ENCODE results near the gene ODF2L.

ODF2L gene

DNA sequence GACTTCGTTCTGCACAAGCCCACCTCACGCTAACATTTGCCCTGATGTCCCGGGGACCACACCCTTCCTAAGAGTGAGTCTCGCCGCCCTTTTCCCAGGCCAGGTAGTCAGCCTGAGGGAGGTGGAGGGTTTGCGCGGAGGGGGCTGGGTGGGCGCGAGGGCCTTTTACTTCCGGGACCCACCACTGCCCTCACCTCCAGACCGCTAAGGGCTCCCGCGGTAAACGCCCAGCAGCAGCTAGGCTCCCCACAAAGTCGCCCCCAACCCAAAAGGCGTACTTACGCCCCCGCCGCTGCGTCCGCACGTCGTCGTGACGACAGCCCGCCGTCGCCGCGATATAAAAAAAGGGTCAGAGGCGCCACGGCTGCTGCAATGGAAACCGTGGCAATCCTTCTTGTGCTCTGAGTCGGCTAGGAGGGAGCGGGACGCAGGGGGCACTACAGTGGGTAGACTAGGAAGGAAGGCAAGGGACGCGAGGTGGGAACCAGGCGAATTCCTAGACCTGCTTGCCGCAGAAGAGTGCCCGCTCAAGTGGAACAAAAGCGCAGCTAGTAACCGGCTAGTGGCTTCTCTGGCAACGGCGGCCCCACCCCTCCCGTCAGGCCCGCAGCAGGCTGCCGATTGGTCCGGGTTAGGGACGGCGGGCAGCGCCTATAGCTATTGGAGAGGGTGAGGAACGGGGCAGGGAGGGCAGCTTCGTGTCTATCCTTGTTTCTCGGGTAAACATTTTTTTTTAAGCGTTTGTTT is at the start of gene ODF2L:
ODF2L (minus strand) TSS at position 573 of the 747 bp plus-strand sequence. CDS start 9,296 bp downstream, outside the sequence.
- DNase-seq (ENCODE audit: low spot score): peak; percentile 84

- no peak for DNase-seq (ENCODE audit: low spot score)
Observed at GRCh38 chr1:86445919-86446318, 49.8 kb upstream of the ODF2L start.

DNA sequence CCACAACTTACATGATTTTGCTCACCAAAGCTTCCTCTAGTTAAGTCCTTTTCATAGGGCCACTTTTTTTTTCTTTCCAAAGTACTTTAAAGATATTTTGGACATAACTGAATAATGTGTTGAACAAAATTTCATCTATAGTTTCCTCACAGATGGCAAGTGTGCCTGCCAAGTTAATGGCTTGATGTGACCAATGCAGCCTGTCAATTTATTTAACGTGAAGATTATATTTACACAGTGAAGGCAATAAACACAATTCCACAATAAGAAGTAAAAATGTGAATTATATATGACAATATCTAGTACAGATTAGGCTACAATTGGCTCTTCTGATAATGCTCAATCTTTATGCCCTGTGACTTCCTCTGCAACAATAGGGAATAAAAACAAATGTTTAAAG is 45.9 kb upstream of the ODF2L start:
- DNase-seq (ENCODE audit: low spot score): no peak

- DNase-seq (ENCODE audit: low spot score): no peak
Observed at GRCh38 chr1:86441581-86441980, 45.5 kb upstream of the ODF2L start.

- no peak for DNase-seq (ENCODE audit: low spot score)
Observed at GRCh38 chr1:86436041-86436440, 39.9 kb upstream of the ODF2L start.

- DNase-seq (ENCODE audit: low spot score): no peak
Observed at GRCh38 chr1:86435327-86435726, 39.2 kb upstream of the ODF2L start.

GRCh38 chr1:86434059-86434458 is 37.9 kb upstream of the ODF2L start:
- no peak for DNase-seq (ENCODE audit: low spot score)

DNA sequence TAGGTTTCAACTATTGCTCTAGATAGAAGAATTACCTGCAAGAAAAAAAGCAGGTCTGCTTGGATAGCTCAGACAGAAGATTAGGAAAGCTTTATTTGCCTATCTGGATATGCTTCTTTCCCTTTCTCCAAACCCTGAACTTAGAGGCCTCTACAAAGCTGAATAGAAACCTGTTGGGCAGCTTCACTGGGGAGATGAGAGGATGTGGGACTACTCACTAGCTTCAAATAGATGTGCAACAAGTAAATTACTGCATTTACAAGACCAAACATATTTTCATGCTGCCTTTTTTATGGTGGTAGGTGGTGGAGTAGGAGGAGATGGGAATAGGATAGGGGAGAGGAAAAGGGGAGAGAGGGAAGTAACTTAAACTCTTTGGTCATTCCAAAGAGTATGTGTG is 34.3 kb upstream of the ODF2L start:
- DNase-seq (ENCODE audit: low spot score): no peak

- no peak for DNase-seq (ENCODE audit: low spot score)
Observed at GRCh38 chr1:86429835-86430234, 33.7 kb upstream of the ODF2L start.

DNA sequence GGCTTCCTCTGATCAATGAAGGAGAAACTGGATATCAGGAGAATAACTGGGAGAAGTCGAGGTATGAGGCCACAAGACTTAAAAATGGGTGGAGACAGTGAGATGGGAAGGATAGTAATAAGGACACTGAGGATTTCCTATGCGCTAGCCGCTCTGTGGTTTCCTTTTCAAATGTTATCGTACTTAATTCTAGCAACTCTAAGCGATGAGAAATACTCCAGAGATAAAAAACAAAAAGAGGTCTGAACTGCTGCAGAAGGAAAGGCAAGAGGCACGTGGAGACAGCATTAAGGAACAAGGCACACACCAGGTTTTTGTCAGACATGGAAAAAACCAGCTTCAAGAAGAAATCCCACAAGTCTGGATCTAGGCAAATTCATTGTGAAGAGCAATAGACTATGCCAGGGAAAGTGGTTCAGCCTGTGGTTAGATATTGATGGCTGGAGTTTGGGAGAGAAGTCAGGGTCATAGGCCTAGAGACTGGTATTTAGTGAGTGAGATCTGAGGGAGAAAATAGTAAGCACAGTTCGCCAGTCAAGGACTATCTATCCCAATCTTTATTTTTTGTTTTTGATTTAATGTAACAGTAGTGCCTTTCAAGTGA is 33.1 kb upstream of the ODF2L start:
- DNase-seq (ENCODE audit: low spot score): no peak

DNA sequence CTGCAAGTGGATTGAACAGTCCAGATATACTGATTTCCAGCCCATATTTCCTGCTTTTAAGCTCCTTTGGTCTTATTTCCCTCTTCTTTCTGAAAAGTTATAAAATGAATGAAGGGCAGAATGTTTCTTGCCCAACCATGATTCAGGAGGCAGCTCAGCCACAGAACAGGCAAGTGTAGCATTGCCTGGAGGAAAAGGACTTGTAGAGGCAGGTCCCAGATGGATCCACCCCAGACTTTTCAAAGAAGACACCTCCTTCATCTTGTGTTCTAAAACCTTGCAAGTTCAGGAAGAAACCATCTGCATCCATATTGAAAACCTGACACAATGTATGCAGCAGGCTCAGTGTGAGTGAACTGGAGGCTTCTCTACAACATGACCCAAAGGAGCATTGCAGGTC is 27.8 kb upstream of the ODF2L start, which contains the start of gene CLCA2:
CLCA2 (plus strand) TSS at position 299 of the 400 bp plus-strand sequence; CDS start at position 376, 77 bp downstream.
- DNase-seq (ENCODE audit: low spot score): no peak

GRCh38 chr1:86423473-86423872 is 27.4 kb upstream of the ODF2L start:
- no peak for DNase-seq (ENCODE audit: low spot score)

GRCh38 chr1:86421601-86422280 is 25.6 kb upstream of the ODF2L start:
- DNase-seq (ENCODE audit: low spot score): no peak

GRCh38 chr1:86419277-86419903 is 23.3 kb upstream of the ODF2L start:
- peak; percentile 48 for DNase-seq (ENCODE audit: low spot score)

- no peak for DNase-seq (ENCODE audit: low spot score)
Observed at GRCh38 chr1:86416343-86416742, 20.2 kb upstream of the ODF2L start.

GRCh38 chr1:86410879-86411278 is 14.8 kb upstream of the ODF2L start:
- no peak for DNase-seq (ENCODE audit: low spot score)

DNA sequence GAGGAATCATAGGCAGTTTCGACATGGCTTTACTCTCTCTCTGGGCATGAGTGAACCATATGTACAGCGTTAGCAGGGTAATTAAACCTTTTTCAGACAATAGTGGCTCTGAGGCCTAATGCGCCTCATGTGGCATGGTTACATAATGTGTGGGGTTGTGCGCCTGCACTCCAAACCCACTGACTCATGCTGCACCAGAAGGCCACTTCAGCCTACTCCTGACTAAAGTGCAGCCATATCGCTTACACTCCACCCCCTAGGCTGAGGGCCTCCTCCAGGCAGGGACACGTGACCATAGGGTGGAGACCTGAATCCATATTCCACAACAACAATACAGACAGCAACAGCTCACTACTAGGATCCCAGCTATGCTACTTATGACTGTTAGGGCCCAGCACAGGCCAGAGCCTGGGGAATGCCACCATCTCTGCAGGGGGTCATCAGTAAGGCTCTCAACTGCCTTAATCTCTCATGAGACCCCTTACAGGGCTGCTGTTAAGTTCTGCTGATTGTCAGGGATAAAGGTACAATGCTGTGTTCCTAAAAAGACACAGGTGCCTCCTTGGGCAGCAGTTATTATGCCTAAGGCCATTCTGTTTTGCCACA is 13.4 kb upstream of the ODF2L start:
- DNase-seq (ENCODE audit: low spot score): no peak

GRCh38 chr1:86396498-86396890 is 371 bp upstream of the ODF2L start:
- peak; percentile 11 for DNase-seq (ENCODE audit: low spot score)

GRCh38 chr1:86394416-86394815 is 1.7 kb downstream of the ODF2L start:
- DNase-seq (ENCODE audit: low spot score): no peak

GRCh38 chr1:86389307-86389706 is 6.8 kb downstream of the ODF2L start:
- DNase-seq (ENCODE audit: low spot score): no peak

DNA sequence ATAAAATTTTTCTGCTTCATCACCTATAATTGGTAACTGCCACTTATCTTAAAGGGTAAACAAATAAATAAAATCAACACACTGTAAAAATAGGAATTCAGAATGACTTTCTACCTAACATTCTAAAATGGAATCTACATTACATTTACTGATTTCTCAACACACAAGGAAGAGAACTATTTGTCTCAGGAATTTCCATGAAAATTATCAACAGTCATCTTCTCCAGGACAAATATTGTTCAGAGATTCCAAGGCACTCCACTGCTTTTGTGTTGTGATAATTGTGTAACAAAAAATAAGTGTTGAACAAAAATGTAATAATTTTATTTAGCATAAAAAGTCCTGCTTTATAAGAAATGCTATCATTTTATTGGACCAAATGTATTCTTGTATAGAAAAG is 7.3 kb downstream of the ODF2L start:
- no peak for DNase-seq (ENCODE audit: low spot score)

- DNase-seq (ENCODE audit: low spot score): no peak
Observed at GRCh38 chr1:86387916-86388627, 8.1 kb downstream of the ODF2L start.
